Stimulated activated memory B cell treated with anti-CD40 and anti-IgM and Interleukin-4, amounts not matched to agents 10 μg/mL and 1 μg/mL and 100 μg/mL, for 72 hours (primary cell): ENCODE data around the gene C2CD4A.
"Not testable (repeated sequence)": the region's sequence is repeated elsewhere in the genome, so short reads cannot be mapped to it uniquely, and the experiment has no call there.

Experiments used
- ATAC-seq: fragments of 150-1000 bp; cut with Tn5 transposase; 2 replicates; pipeline ENCODE4 v1.10.0; 2021
- H3K27ac Mint-ChIP-seq: one replicate; pipeline ENCODE4 v1.8.0; 2022; ENCODE audit warnings: mild to moderate bottlenecking, mixed read lengths
- H3K27me3 Mint-ChIP-seq: one replicate; pipeline ENCODE4 v1.8.0; 2022; ENCODE audit warnings: mixed read lengths
- H3K36me3 Mint-ChIP-seq: one replicate; pipeline ENCODE4 v1.8.0; 2022; ENCODE audit warnings: mixed read lengths
- H3K4me1 Mint-ChIP-seq: one replicate; pipeline ENCODE4 v1.8.0; 2022; ENCODE audit warnings: mixed read lengths
- H3K4me3 Mint-ChIP-seq: one replicate; pipeline ENCODE4 v1.8.0; 2022; ENCODE audit warnings: mild to moderate bottlenecking, moderate library complexity, mixed read lengths
- H3K9me3 Mint-ChIP-seq: one replicate; pipeline ENCODE4 v1.8.0; 2022; ENCODE audit warnings: mixed read lengths

The C2CD4A gene

GRCh38 chr15:62066663-62067447 lies at the start of gene C2CD4A:
C2CD4A (plus strand) TSS chr15:62066977; CDS start chr15:62067614, 637 bp downstream.
- H3K9me3 Mint-ChIP-seq = no peaks in the 10 kb centered on the region
- peaks cover 9% of the 10 kb centered on the region for H3K27me3 Mint-ChIP-seq
- ATAC-seq = peak; percentile 84
- peak within 1 kb of the TSS; percentile 73 for H3K4me3 Mint-ChIP-seq
- H3K36me3 Mint-ChIP-seq = no peaks in the 10 kb centered on the region
- H3K4me1 Mint-ChIP-seq = peaks cover 22% of the 10 kb centered on the region
- peak within 1 kb of the TSS; percentile 48 for H3K27ac Mint-ChIP-seq

GRCh38 chr15:62020576-62021160 lies 46.1 kb upstream of the C2CD4A start:
- H3K27ac Mint-ChIP-seq = no peak overlapping the region
- H3K36me3 Mint-ChIP-seq = peaks cover 57% of the 10 kb centered on the region
- H3K4me1 Mint-ChIP-seq = no peaks in the 10 kb centered on the region
- H3K9me3 Mint-ChIP-seq = peaks cover 6% of the 10 kb centered on the region
- ATAC-seq = no peak
- no peak overlapping the region for H3K4me3 Mint-ChIP-seq
- H3K27me3 Mint-ChIP-seq = no peaks in the 10 kb centered on the region

GRCh38 chr15:62021991-62022600 lies 44.7 kb upstream of the C2CD4A start:
- Mint-ChIP-seq H3K27me3 (no peaks in the 10 kb centered on the region), H3K9me3 (peaks cover 3% of the 10 kb centered on the region), H3K4me1 (no peaks in the 10 kb centered on the region), H3K27ac (no peak overlapping the region), H3K4me3 (no peak overlapping the region), H3K36me3 (peaks cover 57% of the 10 kb centered on the region)
- ATAC-seq = no peak

- Mint-ChIP-seq H3K4me1 (peaks cover 13% of the 10 kb centered on the region), H3K27ac (no peak overlapping the region), H3K9me3 (no peaks in the 10 kb centered on the region), H3K36me3 (peaks cover 48% of the 10 kb centered on the region), H3K4me3 (no peak overlapping the region), H3K27me3 (no peaks in the 10 kb centered on the region)
- peak; percentile 55 for ATAC-seq
These were observed 40.1 kb upstream of the C2CD4A start for GRCh38 chr15:62026487-62027262.

GRCh38 chr15:62027263-62027565 lies 39.6 kb upstream of the C2CD4A start:
- H3K27me3 Mint-ChIP-seq = no peaks in the 10 kb centered on the region
- no peak overlapping the region for H3K27ac Mint-ChIP-seq
- no peak overlapping the region for H3K4me3 Mint-ChIP-seq
- peaks cover 13% of the 10 kb centered on the region for H3K4me1 Mint-ChIP-seq
- peaks cover 43% of the 10 kb centered on the region for H3K36me3 Mint-ChIP-seq
- no peaks in the 10 kb centered on the region for H3K9me3 Mint-ChIP-seq
- ATAC-seq = no peak

- peaks cover 36% of the 10 kb centered on the region for H3K36me3 Mint-ChIP-seq
- H3K9me3 Mint-ChIP-seq = no peaks in the 10 kb centered on the region
- ATAC-seq = no peak
These were observed 38.9 kb upstream of the C2CD4A start for GRCh38 chr15:62027916-62028315.

GRCh38 chr15:62035256-62035924 lies 31.4 kb upstream of the C2CD4A start:
- H3K27ac Mint-ChIP-seq = no peak overlapping the region
- H3K9me3 Mint-ChIP-seq = peaks cover 3% of the 10 kb centered on the region
- peaks cover 38% of the 10 kb centered on the region for H3K36me3 Mint-ChIP-seq
- peaks cover 8% of the 10 kb centered on the region for H3K4me1 Mint-ChIP-seq
- no peak for ATAC-seq
- H3K27me3 Mint-ChIP-seq = no peaks in the 10 kb centered on the region
- H3K4me3 Mint-ChIP-seq = no peak overlapping the region

More at GRCh38 chr15:62027916-62028315, 38.9 kb upstream of the C2CD4A start:
- no peak overlapping the region for H3K4me3 Mint-ChIP-seq
- peaks cover 13% of the 10 kb centered on the region for H3K4me1 Mint-ChIP-seq
- no peak overlapping the region for H3K27ac Mint-ChIP-seq
- H3K27me3 Mint-ChIP-seq = no peaks in the 10 kb centered on the region

- H3K4me1 Mint-ChIP-seq = peaks cover 40% of the 10 kb centered on the region
These were observed 20.6 kb upstream of the C2CD4A start for GRCh38 chr15:62046078-62046743.

GRCh38 chr15:62047282-62047827 lies 19.4 kb upstream of the C2CD4A start:
- H3K9me3 Mint-ChIP-seq = no peaks in the 10 kb centered on the region
- H3K27ac Mint-ChIP-seq = peak overlapping the region; percentile 17
- no peaks in the 10 kb centered on the region for H3K27me3 Mint-ChIP-seq
- H3K36me3 Mint-ChIP-seq = peaks cover 7% of the 10 kb centered on the region
- ATAC-seq = no peak
- H3K4me1 Mint-ChIP-seq = peaks cover 46% of the 10 kb centered on the region
- no peak overlapping the region for H3K4me3 Mint-ChIP-seq

More at GRCh38 chr15:62046078-62046743, 20.6 kb upstream of the C2CD4A start:
- ATAC-seq = no peak
- Mint-ChIP-seq H3K9me3 (no peaks in the 10 kb centered on the region), H3K36me3 (peaks cover 7% of the 10 kb centered on the region), H3K4me3 (no peak overlapping the region), H3K27me3 (no peaks in the 10 kb centered on the region), H3K27ac (no peak overlapping the region)

- not testable (repeated sequence) for ATAC-seq, H3K9me3 Mint-ChIP-seq, H3K4me3 Mint-ChIP-seq, H3K27ac Mint-ChIP-seq, H3K36me3 Mint-ChIP-seq, H3K27me3 Mint-ChIP-seq
- peaks cover 53% of the 10 kb centered on the region for H3K4me1 Mint-ChIP-seq
These were observed 18.5 kb upstream of the C2CD4A start for GRCh38 chr15:62048254-62048653.

- Mint-ChIP-seq H3K36me3 (peaks cover 7% of the 10 kb centered on the region), H3K4me1 (peaks cover 70% of the 10 kb centered on the region), H3K9me3 (no peaks in the 10 kb centered on the region), H3K4me3 (no peak overlapping the region), H3K27me3 (no peaks in the 10 kb centered on the region), H3K27ac (no peak overlapping the region)
- ATAC-seq = no peak
These were observed 16.7 kb upstream of the C2CD4A start for GRCh38 chr15:62050115-62050514.

GRCh38 chr15:62051166-62051565 lies 15.6 kb upstream of the C2CD4A start:
- peaks cover 66% of the 10 kb centered on the region for H3K4me1 Mint-ChIP-seq

GRCh38 chr15:62052713-62053112 lies 14.1 kb upstream of the C2CD4A start:
- Mint-ChIP-seq H3K4me3 (no peak overlapping the region), H3K4me1 (peaks cover 66% of the 10 kb centered on the region), H3K36me3 (peaks cover 17% of the 10 kb centered on the region), H3K27ac (no peak overlapping the region), H3K9me3 (no peaks in the 10 kb centered on the region), H3K27me3 (no peaks in the 10 kb centered on the region)
- ATAC-seq = no peak

More at GRCh38 chr15:62051166-62051565, 15.6 kb upstream of the C2CD4A start:
- no peaks in the 10 kb centered on the region for H3K27me3 Mint-ChIP-seq
- H3K9me3 Mint-ChIP-seq = no peaks in the 10 kb centered on the region
- H3K36me3 Mint-ChIP-seq = peaks cover 7% of the 10 kb centered on the region
- no peak overlapping the region for H3K4me3 Mint-ChIP-seq
- H3K27ac Mint-ChIP-seq = no peak overlapping the region
- no peak for ATAC-seq

GRCh38 chr15:62053439-62054085 lies 13.2 kb upstream of the C2CD4A start:
- Mint-ChIP-seq H3K4me3 (no peak overlapping the region), H3K27me3 (no peaks in the 10 kb centered on the region), H3K27ac (no peak overlapping the region), H3K4me1 (peaks cover 71% of the 10 kb centered on the region), H3K9me3 (no peaks in the 10 kb centered on the region), H3K36me3 (peaks cover 17% of the 10 kb centered on the region)
- no peak for ATAC-seq
